Adipocyte (in vitro differentiated cells): ENCODE results near the gene MTMR3.

Source experiments
- DNase-seq: peaks from one replicate; pipeline ENCODE4 v3.0.0-alpha.2; 2015; ENCODE audit warnings: low read depth
- H3K27me3 ChIP-seq: replicated peaks from 2 replicates; pipeline ENCODE4 v1.7.0; 2013; ENCODE audit warnings: mild to moderate bottlenecking, low read length, moderate library complexity; ENCODE audit not compliant: control insufficient read depth, insufficient read depth
- H3K36me3 ChIP-seq: 2 replicates; pipeline ENCODE4 v1.7.0; 2013; ENCODE audit warnings: low read length, mild to moderate bottlenecking, moderate library complexity; ENCODE audit not compliant: control insufficient read depth, insufficient read depth, severe bottlenecking
- H3K4me1 ChIP-seq: 2 replicates; pipeline ENCODE4 v1.7.0; 2013; ENCODE audit warnings: mild to moderate bottlenecking, low read length, moderate library complexity; ENCODE audit not compliant: control insufficient read depth, insufficient read depth
- H3K4me3 ChIP-seq: 2 replicates; pipeline ENCODE4 v1.7.0; 2013; ENCODE audit warnings: mild to moderate bottlenecking, low read length, moderate library complexity
- H3K9ac ChIP-seq: 2 replicates; pipeline ENCODE4 v1.7.0; 2013; ENCODE audit warnings: mild to moderate bottlenecking, low read length, moderate library complexity
- H3K9me3 ChIP-seq: 2 replicates; pipeline ENCODE4 v1.7.0; 2013; ENCODE audit warnings: mild to moderate bottlenecking, low read length, moderate library complexity; ENCODE audit not compliant: control insufficient read depth

MTMR3 gene

GRCh38 chr22:29917052-29917902 lies 34.3 kb downstream of the MTMR3 start:
- H3K4me1 ChIP-seq: peaks cover 54% of the 10 kb centered on the region

GRCh38 chr22:29925402-29925801 lies 42.4 kb downstream of the MTMR3 start:
- Histone ChIP-seq H3K4me1 (no peaks in the 10 kb centered on the region), H3K27me3 (no peaks in the 10 kb centered on the region), H3K4me3 (no peak overlapping the region), H3K36me3 (no peaks in the 10 kb centered on the region), H3K9me3 (no peaks in the 10 kb centered on the region), H3K9ac (no peak overlapping the region)
- DNase-seq: no peak

More at GRCh38 chr22:29917052-29917902, 34.3 kb downstream of the MTMR3 start:
- no peaks in the 10 kb centered on the region for H3K27me3 ChIP-seq
- no peaks in the 10 kb centered on the region for H3K36me3 ChIP-seq
- peak overlapping the region; percentile 8 for H3K4me3 ChIP-seq
- no peaks in the 10 kb centered on the region for H3K9me3 ChIP-seq
- no peak overlapping the region for H3K9ac ChIP-seq
- DNase-seq: peak; percentile 29

- no peak for DNase-seq
- Histone ChIP-seq H3K9me3 (no peaks in the 10 kb centered on the region), H3K4me3 (no peak overlapping the region), H3K27me3 (no peaks in the 10 kb centered on the region), H3K36me3 (no peaks in the 10 kb centered on the region), H3K9ac (no peak overlapping the region), H3K4me1 (no peaks in the 10 kb centered on the region)
Measured at GRCh38 chr22:29926057-29926456, 43.1 kb downstream of the MTMR3 start.

GRCh38 chr22:29932136-29932535 lies 49.2 kb downstream of the MTMR3 start:
- H3K27me3 ChIP-seq: no peaks in the 10 kb centered on the region

GRCh38 chr22:29933619-29934018 lies 50.6 kb downstream of the MTMR3 start:
- Histone ChIP-seq H3K9ac (no peak overlapping the region), H3K27me3 (no peaks in the 10 kb centered on the region), H3K9me3 (no peaks in the 10 kb centered on the region), H3K36me3 (no peaks in the 10 kb centered on the region), H3K4me1 (no peaks in the 10 kb centered on the region), H3K4me3 (no peak overlapping the region)
- no peak for DNase-seq

More at GRCh38 chr22:29932136-29932535, 49.2 kb downstream of the MTMR3 start:
- Histone ChIP-seq H3K9me3 (no peaks in the 10 kb centered on the region), H3K36me3 (no peaks in the 10 kb centered on the region), H3K4me1 (no peaks in the 10 kb centered on the region), H3K4me3 (no peak overlapping the region), H3K9ac (no peak overlapping the region)
- DNase-seq: no peak

GRCh38 chr22:29934596-29934995 lies 51.6 kb downstream of the MTMR3 start:
- DNase-seq: no peak
- Histone ChIP-seq H3K9ac (no peak overlapping the region), H3K4me3 (no peak overlapping the region), H3K36me3 (no peaks in the 10 kb centered on the region), H3K27me3 (no peaks in the 10 kb centered on the region), H3K4me1 (no peaks in the 10 kb centered on the region), H3K9me3 (no peaks in the 10 kb centered on the region)

- peaks cover 3% of the 10 kb centered on the region for H3K4me1 ChIP-seq
- no peaks in the 10 kb centered on the region for H3K27me3 ChIP-seq
- H3K4me3 ChIP-seq: no peak overlapping the region
- DNase-seq: no peak
- no peaks in the 10 kb centered on the region for H3K36me3 ChIP-seq
- no peak overlapping the region for H3K9ac ChIP-seq
- H3K9me3 ChIP-seq: no peaks in the 10 kb centered on the region
Measured at GRCh38 chr22:29936186-29936585, 53.2 kb downstream of the MTMR3 start.

GRCh38 chr22:29937940-29938693 lies 55.1 kb downstream of the MTMR3 start:
- H3K36me3 ChIP-seq: no peaks in the 10 kb centered on the region
- H3K27me3 ChIP-seq: no peaks in the 10 kb centered on the region
- DNase-seq: no peak
- H3K9ac ChIP-seq: no peak overlapping the region
- H3K4me1 ChIP-seq: peaks cover 4% of the 10 kb centered on the region
- H3K9me3 ChIP-seq: no peaks in the 10 kb centered on the region
- H3K4me3 ChIP-seq: no peak overlapping the region

- no peaks in the 10 kb centered on the region for H3K36me3 ChIP-seq
- H3K9me3 ChIP-seq: no peaks in the 10 kb centered on the region
- H3K4me1 ChIP-seq: peaks cover 7% of the 10 kb centered on the region
- no peak for DNase-seq
- no peaks in the 10 kb centered on the region for H3K27me3 ChIP-seq
- no peak overlapping the region for H3K9ac ChIP-seq
- no peak overlapping the region for H3K4me3 ChIP-seq
Measured at GRCh38 chr22:29940526-29940925, 57.6 kb downstream of the MTMR3 start.

- H3K27me3 ChIP-seq: no peaks in the 10 kb centered on the region
- no peaks in the 10 kb centered on the region for H3K9me3 ChIP-seq
- no peaks in the 10 kb centered on the region for H3K36me3 ChIP-seq
- no peak overlapping the region for H3K4me3 ChIP-seq
- peak; percentile 30 for DNase-seq
- peaks cover 23% of the 10 kb centered on the region for H3K4me1 ChIP-seq
- no peak overlapping the region for H3K9ac ChIP-seq
Measured at GRCh38 chr22:29944339-29944738, 61.4 kb downstream of the MTMR3 start.

- Histone ChIP-seq H3K27me3 (no peaks in the 10 kb centered on the region), H3K9me3 (no peaks in the 10 kb centered on the region), H3K4me1 (peaks cover 23% of the 10 kb centered on the region), H3K9ac (no peak overlapping the region), H3K36me3 (no peaks in the 10 kb centered on the region), H3K4me3 (no peak overlapping the region)
- no peak for DNase-seq
Measured at GRCh38 chr22:29945435-29945834, 62.5 kb downstream of the MTMR3 start.
